HG03139 (cell line): Measurements from ENCODE around the gene EFCAB13.
"Not testable (repeated sequence)": the region's sequence is repeated elsewhere in the genome, so short reads cannot be mapped to it uniquely, and the experiment has no call there.

Experiments
- ATAC-seq: cut with Tn5 transposase; IDR thresholded peaks from one replicate; pipeline ENCODE4 v1.9.1; 2021; ENCODE audit not compliant: unreplicated experiment

Gene EFCAB13

DNA sequence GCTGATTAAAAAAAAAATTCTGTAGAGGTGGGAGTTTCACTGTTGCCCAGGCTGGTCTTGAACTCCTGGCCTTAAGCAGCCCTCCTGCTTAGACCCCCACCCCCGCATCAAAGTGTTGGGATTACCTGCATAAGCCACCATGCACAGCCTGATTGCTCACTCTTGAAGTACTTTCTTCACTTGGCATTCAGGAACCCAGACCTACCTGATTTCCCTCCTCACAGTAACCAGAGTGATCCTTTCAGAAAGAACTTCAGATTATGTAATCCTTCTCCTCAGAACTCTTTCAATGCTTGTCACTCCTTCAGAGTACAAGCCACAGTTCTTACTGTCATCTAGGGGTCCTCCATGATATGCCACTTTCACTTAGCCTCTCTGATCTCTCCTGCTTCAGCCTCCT is 1.4 kb downstream of the EFCAB13 start:
- no peak for ATAC-seq

DNA sequence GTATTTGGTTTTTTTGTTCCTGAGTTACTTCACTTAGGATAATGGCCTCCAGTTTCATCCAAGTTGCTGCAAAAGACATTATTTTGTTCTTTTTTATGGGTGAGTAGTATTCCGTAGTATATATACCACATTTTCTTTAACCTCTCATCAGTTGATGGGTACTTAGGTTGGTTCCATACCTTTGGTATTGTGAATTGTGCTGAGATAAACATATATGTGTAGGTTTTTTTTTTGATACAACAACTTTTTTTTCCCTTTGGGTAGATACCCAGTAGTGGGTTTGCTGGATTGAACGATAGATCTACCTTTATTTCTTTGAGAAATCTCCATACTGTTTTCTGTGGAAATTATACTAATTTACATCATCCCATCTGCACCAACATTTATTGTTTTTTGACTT is 6.8 kb downstream of the EFCAB13 start:
- ATAC-seq, result no peak

DNA sequence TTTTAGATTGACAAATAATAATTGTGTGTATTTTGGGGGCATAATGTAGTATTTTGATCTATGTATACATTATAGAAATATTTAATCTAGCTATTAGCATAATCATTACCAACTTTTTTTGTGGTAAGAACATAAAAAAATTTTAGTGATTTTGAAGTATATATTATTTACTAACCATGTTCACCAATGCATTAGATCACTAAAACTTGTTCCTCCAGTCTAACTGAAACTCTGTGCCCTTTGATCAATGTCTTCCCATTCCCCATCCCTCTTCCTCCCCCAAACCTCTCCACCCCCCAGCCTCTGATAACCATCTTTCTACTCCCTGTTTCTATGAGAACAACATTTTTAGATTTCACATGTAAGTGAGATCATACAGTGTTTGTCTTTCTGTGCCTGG is 8.5 kb downstream of the EFCAB13 start:
- no peak for ATAC-seq

DNA sequence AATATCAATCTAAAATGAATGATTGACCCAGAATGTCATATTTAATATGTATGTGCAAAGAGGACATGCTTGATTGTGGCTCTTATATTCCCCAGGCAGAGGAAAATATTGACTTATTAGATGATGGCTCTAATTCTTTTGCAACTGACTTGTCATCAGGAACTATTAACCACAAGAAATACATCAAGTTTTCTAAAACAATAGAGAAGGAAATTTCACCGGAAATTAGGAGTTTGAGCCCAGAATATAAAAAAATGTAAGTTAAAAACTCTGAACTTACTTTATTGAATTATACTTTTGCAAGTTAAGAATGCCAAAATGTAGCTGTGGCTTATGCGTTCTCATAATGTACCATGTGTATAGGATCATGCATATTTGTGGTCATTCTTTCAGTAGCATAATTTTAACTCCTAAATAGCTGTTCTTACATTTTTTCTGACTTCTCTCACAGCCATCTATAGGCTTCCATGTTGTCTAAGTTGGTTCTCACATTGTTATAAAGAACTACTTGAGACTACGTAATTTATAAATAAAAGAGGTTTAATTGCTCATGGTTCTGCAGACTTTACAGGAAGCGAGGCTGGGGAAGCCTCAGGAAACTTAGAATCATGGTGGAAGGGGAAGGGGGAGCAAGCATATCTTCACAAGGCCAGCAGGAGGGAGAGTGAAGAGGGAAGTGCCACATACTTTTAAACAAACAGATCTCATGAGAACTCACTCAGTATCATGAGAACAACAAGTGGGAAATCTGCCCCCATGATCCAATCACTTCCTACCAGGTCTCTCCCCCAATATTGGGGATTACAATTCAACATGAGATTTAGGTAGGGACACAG is 11.6 kb downstream of the EFCAB13 start:
- ATAC-seq, result no peak

DNA sequence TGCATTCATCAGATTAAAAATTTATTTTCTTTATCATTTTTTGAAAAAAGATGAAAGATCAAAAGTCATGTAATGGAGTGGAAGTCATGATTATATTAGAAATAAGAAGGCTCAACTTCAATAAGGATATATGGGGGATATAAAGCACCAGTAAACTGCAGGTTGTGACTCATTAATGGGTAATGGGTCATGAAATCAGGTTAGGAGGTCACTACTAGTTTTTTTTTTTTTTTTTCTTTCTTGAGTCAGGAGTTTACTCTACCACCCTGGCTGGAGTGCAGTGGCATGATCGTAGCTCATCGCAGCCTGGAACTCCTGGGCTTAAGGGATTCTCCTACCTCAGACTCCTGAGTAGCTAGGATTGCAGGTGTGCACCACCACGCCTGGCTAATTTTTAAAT is 14.3 kb downstream of the EFCAB13 start:
- ATAC-seq, result no peak

DNA sequence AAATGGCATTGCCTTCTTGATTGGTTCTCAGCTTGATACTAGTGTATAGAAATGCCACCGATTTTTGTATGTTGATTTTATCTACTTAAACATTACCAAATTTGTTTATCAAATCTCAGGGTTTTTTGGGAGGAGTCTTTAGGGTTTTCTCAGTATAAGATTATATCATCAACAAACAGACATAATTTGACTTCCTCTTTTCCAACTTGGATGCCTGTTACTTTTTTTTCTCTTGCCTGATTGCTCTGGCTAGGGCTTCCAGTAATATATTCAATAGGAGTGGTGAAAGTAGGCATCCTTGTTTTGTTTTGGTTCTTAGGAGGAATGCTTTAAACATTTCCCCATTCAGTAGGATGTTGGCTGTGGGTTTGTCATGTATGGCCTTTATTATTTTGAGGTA is 29.1 kb downstream of the EFCAB13 start:
- no peak for ATAC-seq

DNA sequence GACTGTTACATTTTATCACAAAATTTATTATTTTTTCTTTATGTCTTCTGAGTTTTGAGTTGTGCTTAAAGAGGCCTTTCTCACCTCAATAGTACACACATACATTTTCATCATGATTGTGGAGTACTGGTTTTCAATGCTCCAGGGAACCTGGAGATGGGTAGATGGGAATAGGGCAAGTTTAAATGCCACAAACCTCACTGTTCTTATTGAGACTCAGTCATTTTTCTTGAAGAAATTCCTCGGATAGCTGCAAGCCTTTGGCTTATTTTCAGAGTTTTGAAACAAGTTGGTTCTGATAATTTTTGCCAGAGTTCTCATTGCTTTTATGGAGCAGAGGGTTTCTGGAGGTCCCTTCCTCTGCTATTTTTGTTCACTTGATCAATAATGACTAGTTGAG is 34.9 kb downstream of the EFCAB13 start:
- no peak for ATAC-seq

DNA sequence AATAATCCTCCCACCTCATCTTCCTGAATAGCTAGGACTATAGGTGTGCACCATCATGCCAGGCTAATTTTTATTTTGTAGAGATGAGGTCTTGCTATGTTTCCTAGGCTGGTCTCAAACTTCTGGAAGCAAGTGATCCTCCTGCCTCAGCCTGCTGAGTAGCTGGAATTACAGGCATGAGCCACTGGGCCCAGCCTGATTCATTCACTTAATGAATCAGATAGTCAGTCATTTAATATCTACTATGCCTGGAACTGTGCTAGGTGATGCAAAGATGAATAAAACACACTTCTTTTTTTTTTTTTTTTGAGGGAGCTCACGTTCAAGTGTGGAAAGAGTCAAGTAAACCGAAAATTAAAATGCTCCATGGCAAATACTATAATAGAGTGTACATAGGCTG is 39.4 kb downstream of the EFCAB13 start:
- no peak for ATAC-seq

DNA sequence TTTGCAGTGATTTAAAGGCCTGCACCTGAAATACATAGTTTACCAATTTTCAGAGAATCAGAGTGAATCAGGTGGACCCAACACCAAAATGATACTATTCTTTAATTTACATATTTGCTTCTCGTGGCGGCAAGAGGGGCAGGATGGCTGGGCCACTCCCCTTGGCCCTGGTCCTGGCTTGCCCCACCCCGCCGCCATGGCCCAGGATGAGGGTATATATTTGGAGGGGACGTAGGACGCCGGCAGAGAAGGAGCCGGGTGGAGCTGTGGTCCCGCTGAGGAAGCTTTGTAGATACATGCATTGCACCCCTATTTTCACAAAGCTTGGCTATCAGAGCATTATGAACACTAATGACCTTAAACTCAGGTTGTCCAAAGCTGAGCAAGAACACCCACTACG is 43.5 kb downstream of the EFCAB13 start:
- ATAC-seq, result no peak

DNA sequence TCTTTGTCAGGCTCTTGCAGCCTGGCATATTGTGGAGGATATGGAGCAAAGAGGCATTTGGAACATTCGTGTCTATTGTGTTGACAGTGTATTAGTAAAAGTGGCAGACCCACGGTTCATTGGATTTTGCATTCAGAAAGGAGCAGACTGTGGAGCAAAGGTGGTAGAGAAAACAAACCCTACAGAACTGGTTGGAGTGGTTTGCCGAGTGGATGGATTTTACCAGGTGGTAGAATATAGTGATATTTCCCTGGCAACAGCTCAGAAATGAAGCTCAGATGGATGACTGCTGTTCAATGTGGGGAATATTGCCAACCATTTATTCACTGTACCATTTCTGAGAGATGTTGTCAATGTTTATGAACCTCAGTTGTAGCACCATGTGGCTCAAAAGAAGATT is 44.5 kb downstream of the EFCAB13 start:
- ATAC-seq, result no peak

DNA sequence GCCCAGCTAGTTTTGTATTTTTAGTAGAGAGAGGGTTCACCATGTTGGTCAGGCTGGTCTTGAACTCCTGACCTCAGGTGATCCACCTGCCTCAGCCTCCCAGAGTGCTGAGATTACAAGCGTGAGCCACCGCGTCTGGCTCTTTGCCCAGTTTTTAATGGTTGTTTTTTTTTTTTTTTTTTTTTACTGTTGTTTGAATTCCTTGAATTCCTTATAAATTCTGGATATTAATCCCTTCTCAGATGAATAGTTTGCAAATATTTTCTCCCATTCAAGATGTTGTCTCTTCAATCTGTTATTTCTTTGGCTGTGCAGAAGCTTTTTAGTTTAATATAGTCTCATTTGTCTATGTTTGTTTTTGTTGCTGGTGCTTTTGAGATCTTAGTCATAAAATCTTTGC is 47.1 kb downstream of the EFCAB13 start:
- not testable (repeated sequence) for ATAC-seq

DNA sequence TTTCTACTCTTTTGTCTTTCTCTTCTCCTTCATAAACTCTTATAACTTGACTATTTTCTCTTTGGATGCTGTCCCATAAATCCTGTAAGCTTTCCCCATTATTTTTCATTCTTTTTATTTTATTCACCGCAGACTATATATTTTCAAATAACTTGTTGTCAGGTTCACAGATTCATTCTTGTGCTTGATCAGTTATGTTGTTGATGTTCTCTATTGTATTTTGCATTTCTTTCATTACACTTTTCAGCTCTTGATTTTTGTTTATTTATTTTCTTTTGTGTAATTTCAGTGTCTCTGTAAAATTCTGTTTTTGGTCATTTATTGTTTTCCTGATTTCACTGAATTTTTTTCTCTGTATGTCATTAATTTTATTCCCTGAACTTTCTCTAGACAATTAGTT is 49.2 kb downstream of the EFCAB13 start:
- no peak for ATAC-seq

DNA sequence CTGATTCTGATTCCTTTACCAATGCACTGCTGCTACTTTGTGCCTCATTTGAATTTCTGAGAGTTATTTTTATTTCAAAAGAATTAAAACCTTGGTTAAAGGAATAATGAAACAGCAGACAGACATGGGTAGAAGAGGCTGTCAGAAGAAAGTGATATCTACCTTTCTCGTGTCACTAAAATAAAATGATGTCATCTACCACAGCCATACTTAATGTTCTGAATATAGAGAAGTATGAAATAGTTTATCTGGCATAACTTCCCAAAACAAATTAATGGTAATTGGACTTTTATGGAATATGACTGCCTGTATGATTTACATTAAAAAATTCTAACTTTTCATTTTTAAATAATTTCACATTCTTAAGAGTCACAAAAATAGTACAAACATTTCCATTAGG is 52.5 kb downstream of the EFCAB13 start:
- no peak for ATAC-seq

DNA sequence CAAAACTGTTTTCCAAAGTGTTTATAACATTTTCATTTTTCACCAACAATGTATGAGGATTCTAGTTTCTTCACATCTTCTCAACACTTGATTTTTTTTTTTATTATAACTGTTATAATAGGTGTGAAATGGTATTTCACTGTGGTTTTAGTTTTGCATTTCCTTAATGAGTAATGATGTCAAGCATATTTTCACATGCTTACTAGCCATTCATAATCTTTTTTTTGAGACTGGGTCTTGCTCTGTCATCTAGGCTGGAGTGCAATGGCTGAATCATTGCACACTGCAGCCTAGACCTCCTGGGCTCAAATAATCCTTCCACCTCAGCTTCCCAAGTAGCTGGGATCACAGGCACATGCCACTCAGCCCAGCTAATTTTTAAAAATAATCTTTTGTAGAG is 65.1 kb downstream of the EFCAB13 start:
- no peak for ATAC-seq

DNA sequence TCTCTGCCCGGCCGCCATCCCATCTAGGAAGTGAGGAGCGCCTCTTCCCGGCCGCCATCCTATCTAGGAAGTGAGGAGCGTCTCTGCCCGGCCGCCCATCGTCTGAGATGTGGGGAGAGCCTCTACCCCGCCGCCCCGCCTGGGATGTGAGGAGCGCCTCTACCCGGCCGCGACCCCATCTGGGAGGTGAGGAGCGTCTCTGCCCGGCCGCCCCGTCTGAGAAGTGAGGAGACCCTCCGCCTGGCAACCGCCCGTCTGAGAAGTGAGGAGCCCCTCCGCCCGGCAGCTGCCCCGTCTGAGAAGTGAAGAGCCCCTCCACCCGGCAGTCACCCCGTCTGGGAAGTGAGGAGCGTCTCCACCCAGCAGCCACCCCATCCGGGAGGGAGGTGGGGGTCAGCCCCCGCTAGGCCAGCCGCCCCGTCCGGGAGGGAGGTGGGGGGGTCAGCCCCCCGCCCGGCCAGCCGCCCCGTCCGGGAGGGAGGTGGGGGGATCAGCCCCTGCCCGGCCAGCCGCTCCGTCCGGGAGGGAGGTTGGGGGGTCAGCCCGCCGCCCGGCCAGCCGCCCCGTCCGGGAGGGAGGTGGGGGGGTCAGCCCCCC is 73.9 kb downstream of the EFCAB13 start:
- ATAC-seq, result not testable (repeated sequence)

DNA sequence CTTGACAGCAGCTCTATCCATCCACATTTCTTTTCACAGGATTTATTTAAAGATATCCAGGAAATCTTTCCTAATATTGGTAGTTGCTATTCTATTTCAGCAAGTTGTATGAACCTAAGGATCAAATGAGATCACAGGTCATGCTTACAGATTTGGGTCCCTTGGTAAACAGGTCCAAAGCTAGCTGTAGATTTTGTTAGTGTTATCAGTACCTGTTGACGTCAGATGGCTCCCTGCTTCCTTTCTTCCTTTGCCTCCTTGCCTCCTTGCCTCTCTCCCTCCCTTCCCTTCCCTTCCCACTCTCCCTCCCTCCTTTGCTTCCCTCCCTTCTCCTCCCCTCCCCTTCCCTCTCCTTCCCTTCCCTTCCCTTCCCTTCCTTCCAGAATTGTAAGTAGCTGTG is 76.6 kb downstream of the EFCAB13 start:
- no peak for ATAC-seq

DNA sequence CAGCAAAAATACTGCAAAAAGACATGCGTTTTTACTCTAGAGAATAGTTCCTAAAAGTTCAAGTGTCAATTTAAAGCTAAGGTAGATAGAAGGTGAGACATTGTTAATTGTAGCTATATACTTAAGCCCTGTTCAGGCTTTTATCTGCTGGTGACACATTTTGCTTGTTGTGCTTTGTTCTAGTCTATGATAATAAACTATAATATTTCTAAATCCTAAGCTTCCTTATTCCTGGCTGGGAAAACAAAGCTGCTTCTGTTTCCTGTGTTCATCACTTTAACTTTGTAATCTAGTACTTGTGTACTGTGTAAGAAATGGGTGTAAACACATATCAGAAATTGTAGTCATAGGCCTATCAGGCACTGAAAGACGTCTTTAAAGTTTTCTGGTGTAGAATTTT is 77.3 kb downstream of the EFCAB13 start:
- no peak for ATAC-seq

DNA sequence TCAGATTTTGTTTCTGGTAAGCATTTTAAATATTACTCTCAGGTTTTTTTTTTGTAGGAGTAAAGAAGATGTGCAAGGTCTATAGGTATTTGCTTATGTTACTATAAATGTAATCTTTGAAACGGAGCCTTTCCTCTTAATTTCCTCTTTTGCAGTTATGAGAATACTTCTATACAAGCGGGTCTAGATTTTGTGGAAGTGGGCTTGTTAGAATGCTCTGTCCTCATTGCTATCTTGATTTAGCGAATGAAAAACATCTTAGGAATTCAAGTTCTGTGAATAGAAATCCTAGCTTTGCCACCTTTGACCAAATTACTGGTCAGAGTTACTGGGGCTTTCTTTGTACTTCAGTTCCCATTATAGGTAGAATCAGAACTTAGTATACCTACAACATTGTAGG is 80.3 kb downstream of the EFCAB13 start:
- ATAC-seq, result no peak

DNA sequence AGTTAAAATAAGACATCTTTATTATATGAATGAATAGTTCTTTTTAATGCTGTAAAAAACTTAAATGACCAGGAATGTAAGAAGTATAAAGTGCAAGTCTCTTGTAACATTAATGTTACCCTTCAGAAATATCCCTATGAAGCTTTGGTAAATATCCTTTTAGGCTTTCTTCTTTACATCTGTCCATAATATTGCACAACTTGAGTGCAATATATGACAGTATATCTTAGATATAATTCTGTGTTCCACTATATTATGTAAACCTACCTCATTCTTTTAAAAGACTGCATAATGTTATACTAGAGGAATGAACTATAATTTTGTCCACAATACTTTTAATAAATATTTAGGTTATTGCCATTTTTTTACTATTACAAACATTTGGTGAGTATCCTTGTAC is 81.1 kb downstream of the EFCAB13 start:
- no peak for ATAC-seq

DNA sequence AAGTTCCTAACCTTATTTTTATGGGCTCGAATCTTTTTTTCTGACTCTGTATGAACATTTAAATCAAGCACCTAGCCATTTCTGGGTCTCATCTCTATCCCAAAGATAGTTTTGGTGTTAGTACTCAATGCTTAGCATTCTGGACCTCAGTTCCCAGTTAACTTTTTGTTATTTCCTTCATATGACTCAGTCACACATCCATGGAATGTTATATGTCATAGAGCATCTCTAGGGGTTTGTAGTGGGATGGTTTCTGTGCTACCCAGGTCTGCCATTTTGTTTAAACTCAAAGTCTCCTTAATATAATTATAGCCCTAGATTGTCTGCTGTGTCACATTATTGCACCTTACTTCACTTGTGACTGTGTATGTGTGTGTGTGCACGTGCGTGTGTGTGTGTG is 90.1 kb downstream of the EFCAB13 start:
- ATAC-seq, result no peak

DNA sequence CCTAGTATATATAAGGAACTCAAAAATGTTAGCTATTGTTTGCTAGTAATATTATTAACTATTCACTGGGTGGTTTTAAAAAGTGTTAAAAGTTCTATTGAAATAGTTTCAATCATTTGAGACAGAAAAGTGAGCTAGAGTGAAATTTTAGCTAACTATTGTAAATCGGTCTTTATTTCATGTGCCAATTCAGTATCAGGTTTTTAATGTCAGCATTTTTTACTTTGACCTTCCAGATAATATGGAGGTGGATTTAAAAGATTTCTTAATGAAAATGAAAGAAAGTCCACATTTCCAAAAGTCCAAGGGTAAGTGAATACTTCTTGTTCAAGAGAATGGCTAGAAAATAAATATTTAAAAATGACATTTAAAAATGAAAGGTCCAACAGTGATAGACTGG is 90.9 kb downstream of the EFCAB13 start:
- no peak for ATAC-seq

DNA sequence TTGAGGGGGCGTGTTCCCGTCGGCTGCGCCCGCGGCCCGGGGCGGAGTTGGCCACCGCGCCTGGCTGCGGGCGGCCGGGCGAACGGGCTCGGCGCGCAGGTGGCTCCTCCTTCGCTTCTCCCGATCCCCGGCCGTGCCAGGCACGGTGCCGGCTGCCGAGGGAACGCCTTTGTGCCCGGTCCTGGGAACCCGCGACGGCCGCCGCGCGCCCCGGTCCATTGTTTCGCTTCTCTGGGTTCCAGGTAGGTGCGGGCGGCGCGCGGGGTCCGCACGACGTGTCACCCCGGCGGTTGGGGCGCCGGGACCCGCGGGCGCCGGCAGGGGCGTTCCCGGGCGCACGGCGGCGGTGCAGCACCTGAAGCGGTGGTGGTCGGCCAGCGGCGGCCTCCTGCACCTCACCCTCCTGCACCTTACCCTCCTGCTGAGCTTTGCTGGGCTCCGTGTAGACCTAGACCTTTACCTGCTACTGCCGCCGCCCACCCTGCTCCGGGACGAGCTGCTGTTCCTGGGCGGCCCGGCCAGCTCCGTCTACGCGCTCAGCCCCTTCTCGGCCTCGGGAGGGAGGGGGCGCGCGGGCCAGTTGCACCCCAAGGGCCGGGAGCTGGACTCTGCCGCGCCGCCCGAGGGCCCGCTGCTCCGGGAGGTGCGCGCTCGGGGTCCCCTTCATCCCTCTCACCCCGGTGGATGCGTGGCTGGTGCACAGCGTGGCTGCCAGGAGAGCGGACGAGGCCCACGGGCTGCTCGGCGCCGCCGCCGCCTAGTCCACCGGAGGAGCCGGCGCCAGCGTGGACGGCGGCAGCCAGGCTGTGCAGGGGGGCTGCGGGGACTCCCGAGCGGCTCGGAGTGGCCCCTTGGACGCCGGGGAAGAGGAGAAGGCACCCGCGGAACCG is 99.9 kb downstream of the EFCAB13 start:
- ATAC-seq, result no peak
